IPS-20b (cell line): Measurements from ENCODE around the gene ATP6V0A1.
"Not testable (repeated sequence)": the region's sequence is repeated elsewhere in the genome, so short reads cannot be mapped to it uniquely, and the experiment has no call there.

Source experiments
- H3K27ac ChIP-seq: one replicate; pipeline ENCODE4 v1.5.1; 2013; ENCODE audit warnings: low read length
- H3K27me3 ChIP-seq: 2 replicates; pipeline ENCODE4 v1.6.1; 2013; ENCODE audit warnings: mild to moderate bottlenecking, low read length, inconsistent platforms; ENCODE audit not compliant: insufficient read depth
- H3K36me3 ChIP-seq: 2 replicates; pipeline ENCODE4 v1.6.1; 2013; ENCODE audit warnings: low read depth, mild to moderate bottlenecking, inconsistent platforms, low read length, moderate library complexity; ENCODE audit not compliant: insufficient read depth
- H3K4me1 ChIP-seq: 2 replicates; pipeline ENCODE4 v1.6.1; 2013; ENCODE audit warnings: mild to moderate bottlenecking, control low read depth, inconsistent platforms, low read length, moderate library complexity; ENCODE audit not compliant: insufficient read depth
- H3K4me3 ChIP-seq: 2 replicates; pipeline ENCODE4 v1.5.1; 2013; ENCODE audit warnings: mild to moderate bottlenecking, low read length, inconsistent platforms
- H3K9ac ChIP-seq: 2 replicates; pipeline ENCODE4 v1.6.1; 2013; ENCODE audit warnings: low read depth, mild to moderate bottlenecking, inconsistent platforms, low read length, moderate library complexity
- H3K9me3 ChIP-seq: 2 replicates; pipeline ENCODE4 v1.6.1; 2013; ENCODE audit warnings: mild to moderate bottlenecking, low read depth, low read length, inconsistent platforms; ENCODE audit not compliant: insufficient read depth

Gene ATP6V0A1

GRCh38 chr17:42458497-42459255 lies at the start of gene ATP6V0A1:
ATP6V0A1 (plus strand) TSS chr17:42458878; CDS start chr17:42460895, 2,017 bp downstream.
- peaks cover 22% of the 10 kb centered on the region for H3K36me3 ChIP-seq
- no peaks in the 10 kb centered on the region for H3K27me3 ChIP-seq
- H3K4me1 ChIP-seq, result peaks cover 9% of the 10 kb centered on the region
- H3K4me3 ChIP-seq, result peak within 1 kb of the TSS; percentile 84
- H3K9me3 ChIP-seq, result no peaks in the 10 kb centered on the region
- H3K9ac ChIP-seq, result peak within 1 kb of the TSS; percentile 81; the same call in 1 of the 2 replicates
- H3K27ac ChIP-seq, result peak within 1 kb of the TSS; percentile 60

DNA sequence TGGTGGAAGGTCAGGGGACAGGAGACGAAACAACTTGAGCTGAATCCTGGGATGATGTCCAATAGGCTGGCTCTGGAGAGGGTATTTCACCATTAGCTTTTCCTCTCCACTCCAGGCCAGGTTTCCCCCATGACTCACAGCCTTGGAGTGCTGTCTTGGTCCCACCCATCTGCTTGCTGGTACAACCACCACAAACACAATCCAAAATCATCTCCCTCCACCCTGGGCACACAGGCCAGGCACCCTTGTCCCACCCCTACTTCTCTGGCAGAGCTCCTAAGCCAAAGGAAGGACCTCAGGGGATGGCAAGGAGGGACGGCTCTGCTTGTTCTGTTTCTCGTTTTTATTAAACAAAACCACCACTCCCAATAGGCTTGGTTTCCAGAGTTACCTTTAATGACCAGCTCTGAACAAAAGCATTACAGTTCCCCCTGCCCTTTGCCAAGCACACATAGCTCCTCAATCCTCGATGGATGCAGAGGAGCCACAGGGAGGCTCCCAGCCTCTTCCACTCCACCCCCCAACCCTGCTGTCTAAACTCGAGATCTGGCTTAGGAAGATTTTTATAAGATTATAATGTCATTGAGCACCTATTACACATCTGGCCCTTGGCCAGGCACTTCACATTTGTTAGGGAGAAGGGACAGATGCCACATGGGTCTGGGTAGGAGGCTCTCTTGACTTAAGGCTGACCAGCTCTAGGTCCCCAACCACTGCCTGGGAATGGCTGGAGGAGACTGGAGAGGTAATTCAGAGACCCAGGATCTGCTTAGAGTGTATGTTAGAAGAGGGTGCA lies 49.0 kb upstream of the ATP6V0A1 start:
- Histone ChIP-seq H3K9me3 (no peaks in the 10 kb centered on the region), H3K4me1 (peaks cover 16% of the 10 kb centered on the region), H3K27ac (no peak overlapping the region), H3K9ac (no peak overlapping the region), H3K27me3 (no peaks in the 10 kb centered on the region), H3K36me3 (no peaks in the 10 kb centered on the region), H3K4me3 (no peak overlapping the region)

- no peaks in the 10 kb centered on the region for H3K27me3 ChIP-seq
- peaks cover 21% of the 10 kb centered on the region for H3K4me1 ChIP-seq
- no peak overlapping the region for H3K9ac ChIP-seq
- H3K36me3 ChIP-seq, result no peaks in the 10 kb centered on the region
- H3K4me3 ChIP-seq, result no peak overlapping the region
- no peaks in the 10 kb centered on the region for H3K9me3 ChIP-seq
- H3K27ac ChIP-seq, result no peak overlapping the region
Observed at GRCh38 chr17:42410319-42410685, 48.4 kb upstream of the ATP6V0A1 start.

- Histone ChIP-seq H3K4me3 (no peak overlapping the region), H3K36me3 (no peaks in the 10 kb centered on the region), H3K4me1 (peaks cover 22% of the 10 kb centered on the region), H3K9me3 (no peaks in the 10 kb centered on the region), H3K27me3 (no peaks in the 10 kb centered on the region), H3K9ac (no peak overlapping the region), H3K27ac (no peak overlapping the region)
Observed at GRCh38 chr17:42411361-42411760, 47.3 kb upstream of the ATP6V0A1 start.

GRCh38 chr17:42411905-42412679 lies 46.6 kb upstream of the ATP6V0A1 start:
- H3K9ac ChIP-seq, result no peak overlapping the region
- no peaks in the 10 kb centered on the region for H3K27me3 ChIP-seq
- no peak overlapping the region for H3K27ac ChIP-seq
- H3K4me3 ChIP-seq, result no peak overlapping the region
- H3K36me3 ChIP-seq, result no peaks in the 10 kb centered on the region
- H3K4me1 ChIP-seq, result peaks cover 18% of the 10 kb centered on the region
- H3K9me3 ChIP-seq, result no peaks in the 10 kb centered on the region

DNA sequence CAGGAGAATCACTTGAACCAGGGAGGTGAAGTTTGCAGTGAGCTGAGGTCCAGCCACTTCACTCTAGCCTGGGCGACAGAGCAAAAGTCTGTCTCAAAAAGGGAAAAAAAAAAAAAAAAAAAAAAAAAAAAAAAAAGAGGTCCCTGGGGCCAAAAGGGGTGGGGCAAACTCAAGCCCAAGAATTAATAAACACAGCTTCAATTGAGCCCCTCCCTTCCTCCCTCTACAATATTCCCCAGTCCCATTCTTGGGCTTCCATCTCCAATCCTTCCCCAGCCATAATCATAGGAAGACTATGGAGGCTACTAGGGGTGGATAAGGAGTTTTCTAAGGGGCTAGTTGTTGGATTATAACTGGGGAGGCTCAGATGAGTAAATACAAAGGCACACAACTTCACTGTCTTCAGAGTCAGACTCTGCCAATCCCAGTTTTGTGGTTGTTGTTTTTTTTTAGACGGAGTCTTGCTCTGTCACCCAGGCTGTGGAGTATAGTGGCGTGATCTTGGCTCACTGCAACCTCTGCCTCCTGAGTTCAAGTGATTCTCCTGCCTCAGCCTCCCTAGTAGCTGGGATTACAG lies 45.1 kb upstream of the ATP6V0A1 start:
- Histone ChIP-seq H3K27ac (no peak overlapping the region), H3K9me3 (no peaks in the 10 kb centered on the region), H3K4me1 (peaks cover 6% of the 10 kb centered on the region)

GRCh38 chr17:42414704-42415409 lies 43.8 kb upstream of the ATP6V0A1 start:
- H3K9me3 ChIP-seq, result no peaks in the 10 kb centered on the region
- peaks cover 10% of the 10 kb centered on the region for H3K4me1 ChIP-seq
- no peaks in the 10 kb centered on the region for H3K36me3 ChIP-seq
- no peak overlapping the region; the same call in 1 of the 2 replicates for H3K9ac ChIP-seq
- no peaks in the 10 kb centered on the region for H3K27me3 ChIP-seq
- peak overlapping the region; percentile 65 for H3K27ac ChIP-seq
- no peak overlapping the region for H3K4me3 ChIP-seq

More for the DNA sequence above, 45.1 kb upstream of the ATP6V0A1 start:
- no peaks in the 10 kb centered on the region for H3K36me3 ChIP-seq
- H3K9ac ChIP-seq, result no peak overlapping the region
- H3K4me3 ChIP-seq, result no peak overlapping the region
- no peaks in the 10 kb centered on the region for H3K27me3 ChIP-seq

- not testable (repeated sequence) for H3K27ac ChIP-seq, H3K9me3 ChIP-seq, H3K9ac ChIP-seq, H3K4me3 ChIP-seq, H3K36me3 ChIP-seq
- Histone ChIP-seq H3K27me3 (peaks cover 31% of the 10 kb centered on the region), H3K4me1 (peaks cover 17% of the 10 kb centered on the region)
Observed at GRCh38 chr17:42417981-42418380, 40.7 kb upstream of the ATP6V0A1 start.

DNA sequence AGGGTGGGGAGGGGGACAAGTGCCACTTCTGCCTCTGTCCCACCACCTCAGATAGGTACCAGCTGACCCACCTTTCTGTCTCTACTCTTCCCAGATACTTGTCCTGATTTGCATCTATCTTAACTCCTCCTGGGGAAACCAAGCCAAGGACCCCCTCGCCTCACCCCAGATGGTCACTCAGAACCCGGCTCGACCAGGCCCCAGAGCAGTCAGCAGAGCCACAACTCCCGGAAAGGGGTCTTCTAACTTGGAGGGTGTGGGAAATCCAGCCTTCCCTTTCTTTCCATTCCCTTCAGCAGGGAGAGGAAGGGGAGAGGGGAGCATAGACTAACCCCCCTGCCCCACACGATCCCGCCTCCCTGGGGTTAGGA lies 37.6 kb upstream of the ATP6V0A1 start:
- peak overlapping the region; percentile 41; the same call in 1 of the 2 replicates for H3K9ac ChIP-seq
- H3K4me1 ChIP-seq, result peaks cover 10% of the 10 kb centered on the region
- H3K36me3 ChIP-seq, result no peaks in the 10 kb centered on the region
- no peak overlapping the region for H3K27ac ChIP-seq
- H3K27me3 ChIP-seq, result peaks cover 45% of the 10 kb centered on the region
- H3K4me3 ChIP-seq, result peak overlapping the region; percentile 88
- H3K9me3 ChIP-seq, result no peaks in the 10 kb centered on the region

DNA sequence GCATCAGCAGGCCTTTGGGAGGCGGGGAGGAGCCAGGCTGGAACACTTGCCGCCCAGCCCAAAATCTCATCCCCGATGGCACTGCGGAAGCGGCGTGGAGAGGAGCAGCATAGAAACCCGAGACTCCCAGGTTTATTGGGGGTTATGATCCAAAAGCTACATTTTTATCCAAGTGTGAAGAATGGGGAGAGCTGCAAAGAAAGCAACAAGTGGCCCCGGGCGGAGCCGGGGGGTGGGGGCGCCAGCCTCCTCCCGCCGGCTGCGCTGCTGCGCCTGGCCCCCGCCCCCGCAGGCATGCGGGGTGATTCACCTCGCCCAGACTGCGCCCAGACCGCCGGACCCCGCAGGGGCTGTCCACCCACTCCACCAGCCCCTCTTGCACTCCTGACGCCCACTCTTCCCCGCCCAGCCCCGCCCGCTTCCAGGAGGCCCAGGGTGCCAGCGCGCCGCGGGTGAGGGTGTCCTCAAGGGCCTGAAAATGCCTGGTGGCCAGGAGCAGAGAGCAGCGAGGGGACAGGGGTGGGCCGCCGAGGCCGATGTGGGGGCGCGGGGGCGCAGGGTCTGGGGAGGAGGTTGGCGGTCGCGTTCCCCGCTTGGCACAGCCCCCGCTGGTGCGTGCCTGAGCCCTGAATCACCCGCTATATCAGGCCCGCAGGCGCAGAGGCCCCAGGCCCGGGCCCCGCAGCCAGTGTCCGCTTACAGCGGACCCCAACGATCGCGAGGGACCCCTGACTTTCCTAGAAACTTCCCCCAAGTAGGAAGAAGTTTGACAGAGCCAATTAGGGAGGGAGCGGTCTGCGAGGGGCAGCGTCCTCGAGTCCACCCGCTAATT lies 37.0 kb upstream of the ATP6V0A1 start:
- H3K36me3 ChIP-seq, result no peaks in the 10 kb centered on the region
- peaks cover 45% of the 10 kb centered on the region for H3K27me3 ChIP-seq
- peaks cover 10% of the 10 kb centered on the region for H3K4me1 ChIP-seq
- peak overlapping the region; percentile 88 for H3K4me3 ChIP-seq
- no peak overlapping the region for H3K27ac ChIP-seq
- no peaks in the 10 kb centered on the region for H3K9me3 ChIP-seq
- peak overlapping the region; percentile 41; the same call in 1 of the 2 replicates for H3K9ac ChIP-seq
